ENCODE data around the gene VARS2.

GRCh38 chr6:30891450-30891723 lies 22.7 kb upstream of the VARS2 start:
- TF ChIP-seq, protein P1, sequence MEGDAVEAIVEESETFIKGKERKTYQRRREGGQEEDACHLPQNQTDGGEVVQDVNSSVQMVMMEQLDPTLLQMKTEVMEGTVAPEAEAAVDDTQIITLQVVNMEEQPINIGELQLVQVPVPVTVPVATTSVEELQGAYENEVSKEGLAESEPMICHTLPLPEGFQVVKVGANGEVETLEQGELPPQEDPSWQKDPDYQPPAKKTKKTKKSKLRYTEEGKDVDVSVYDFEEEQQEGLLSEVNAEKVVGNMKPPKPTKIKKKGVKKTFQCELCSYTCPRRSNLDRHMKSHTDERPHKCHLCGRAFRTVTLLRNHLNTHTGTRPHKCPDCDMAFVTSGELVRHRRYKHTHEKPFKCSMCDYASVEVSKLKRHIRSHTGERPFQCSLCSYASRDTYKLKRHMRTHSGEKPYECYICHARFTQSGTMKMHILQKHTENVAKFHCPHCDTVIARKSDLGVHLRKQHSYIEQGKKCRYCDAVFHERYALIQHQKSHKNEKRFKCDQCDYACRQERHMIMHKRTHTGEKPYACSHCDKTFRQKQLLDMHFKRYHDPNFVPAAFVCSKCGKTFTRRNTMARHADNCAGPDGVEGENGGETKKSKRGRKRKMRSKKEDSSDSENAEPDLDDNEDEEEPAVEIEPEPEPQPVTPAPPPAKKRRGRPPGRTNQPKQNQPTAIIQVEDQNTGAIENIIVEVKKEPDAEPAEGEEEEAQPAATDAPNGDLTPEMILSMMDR (IDR thresholded peaks at IDR 0.05), result no peak
- no peak for TF ChIP-seq POLR2A (IDR thresholded peaks at IDR 0.05)
